Thymus (tissue), 11 donors: ENCODE data around the gene EIF4A2. TPM values are rescaled to one million over a fixed set of nuclear protein-coding genes. Genes with fewer than 3 reads are reported as not detected.

ENCODE experiments used
- DNase-seq, 9 donors: peaks; one replicate each; pipeline ENCODE4 v3.0.0-alpha.2; 2013; ENCODE audit warnings: low spot score in 9 of 9, low read depth in 6 of 9, missing footprints in 1 of 9
- H3K27ac ChIP-seq, 2 donors: one replicate each; pipeline ENCODE4 v1.5.1; 2013; ENCODE audit warnings: control low read depth in 1 of 2, low read depth in 1 of 2, low read length in 1 of 2, mild to moderate bottlenecking in 1 of 2, moderate library complexity in 1 of 2
- H3K27me3 ChIP-seq, 2 donors: one replicate each; pipeline ENCODE4 v1.5.1; 2013; ENCODE audit warnings: low read length in 1 of 2; ENCODE audit not compliant: control insufficient read depth in 2 of 2, insufficient read depth in 1 of 2
- H3K36me3 ChIP-seq, 2 donors: one replicate each; pipeline ENCODE4 v1.5.1; 2013; ENCODE audit warnings: low read length in 1 of 2, mild to moderate bottlenecking in 1 of 2, moderate library complexity in 1 of 2; ENCODE audit not compliant: control insufficient read depth in 2 of 2, insufficient read depth in 2 of 2
- H3K4me1 ChIP-seq, 2 donors: one replicate each; pipeline ENCODE4 v1.5.1; 2013; ENCODE audit warnings: low read length in 2 of 2; ENCODE audit not compliant: control insufficient read depth in 2 of 2, insufficient read depth in 2 of 2
- H3K4me3 ChIP-seq, 2 donors: one replicate each; pipeline ENCODE4 v1.5.1; 2013; ENCODE audit warnings: low read length in 2 of 2, control low read depth in 1 of 2, mild to moderate bottlenecking in 1 of 2
- H3K9me3 ChIP-seq, 2 donors: one replicate each; pipeline ENCODE4 v1.5.1; 2013; ENCODE audit warnings: low read length in 1 of 2, mild to moderate bottlenecking in 1 of 2; ENCODE audit not compliant: control insufficient read depth in 2 of 2, insufficient read depth in 1 of 2
- WGBS: extraction: QIAGEN DNeasy Blood & Tissue Kit; methylation state at CpG from one replicate; pipeline ENCODE4 v1.1.7; 2013; 5-methylcytosine and 5-hydroxymethylcytosine counted together
- polyA plus RNA-seq: library from polyadenylated mRNA; stranded (reverse); fragments of 200-250 nt; gene quantifications from one replicate; pipeline ENCODE4 v1.2.3, GENCODE V29; 2013
- total RNA-seq: library from RNA; stranded (reverse); fragments of 120-200 nt; gene quantifications from one replicate; pipeline ENCODE4 v1.2.4, GENCODE V29; 2013
- donor health status: healthy.

The EIF4A2 gene
- total and polyA plus RNA-seq, 2 donors, result 530 to 595 TPM

GRCh38 chr3:186775999-186776398 lies 7.4 kb upstream of the EIF4A2 start:
- Histone ChIP-seq H3K27ac (no peak overlapping the region), H3K36me3 (no peaks in the 10 kb centered on the region), H3K9me3 (no peaks in the 10 kb centered on the region), H3K27me3 (peaks cover 0 to 2% of the 10 kb centered on the region in 2 donors), H3K4me3 (no peak overlapping the region), H3K4me1 (peaks cover 7 to 16% of the 10 kb centered on the region in 2 donors)
- 91% methylated on average over 8 of the region's 8 CpGs for WGBS
- no peak for DNase-seq

- H3K36me3 ChIP-seq, result peaks cover 0 to 1% of the 10 kb centered on the region in 2 donors
- 97% methylated on average over 5 of the region's 5 CpGs for WGBS
- H3K27ac ChIP-seq, result no peak overlapping the region
- H3K9me3 ChIP-seq, result peaks cover 0 to 3% of the 10 kb centered on the region in 2 donors
- H3K27me3 ChIP-seq, result peaks cover 2 to 4% of the 10 kb centered on the region in 2 donors
- no peak overlapping the region for H3K4me3 ChIP-seq
- H3K4me1 ChIP-seq, result peaks cover 3 to 4% of the 10 kb centered on the region in 2 donors
- no peak for DNase-seq
These were observed 4.2 kb upstream of the EIF4A2 start for GRCh38 chr3:186779204-186779603.

- Histone ChIP-seq H3K4me1 (peaks cover 18 to 20% of the 10 kb centered on the region in 2 donors), H3K36me3 (peaks cover 28 to 35% of the 10 kb centered on the region in 2 donors), H3K27me3 (peaks cover 0 to 4% of the 10 kb centered on the region in 2 donors), H3K27ac (peak overlapping the region; percentile 92 to 99), H3K9me3 (peaks cover 0 to 3% of the 10 kb centered on the region in 2 donors), H3K4me3 (peak overlapping the region; percentile 68 to 95)
- peak in 3 of 9 donors; percentile 51 to 79 (median 55) for DNase-seq
- 8% methylated on average over 21 of the region's 21 CpGs for WGBS
These were observed 777 bp upstream of the EIF4A2 start for GRCh38 chr3:186782542-186783057.

- H3K27me3 ChIP-seq, result peaks cover 0 to 4% of the 10 kb centered on the region in 2 donors
- H3K27ac ChIP-seq, result peak overlapping the region; percentile 92 to 99
- H3K4me1 ChIP-seq, result peaks cover 18 to 20% of the 10 kb centered on the region in 2 donors
- H3K4me3 ChIP-seq, result peak overlapping the region; percentile 68 to 95
- peak; percentile 69 to 93 (median 85) for DNase-seq
- under 1% methylated on average over 56 of the region's 56 CpGs for WGBS
- H3K36me3 ChIP-seq, result peaks cover 41 to 48% of the 10 kb centered on the region in 2 donors
- peaks cover 0 to 3% of the 10 kb centered on the region in 2 donors for H3K9me3 ChIP-seq
These were observed 546 bp downstream of the EIF4A2 start for GRCh38 chr3:186783731-186784515.

GRCh38 chr3:186784820-186785494 lies 1.6 kb downstream of the EIF4A2 start:
- peaks cover 0 to 3% of the 10 kb centered on the region in 2 donors for H3K9me3 ChIP-seq
- peaks cover 18 to 20% of the 10 kb centered on the region in 2 donors for H3K4me1 ChIP-seq
- H3K27ac ChIP-seq, result peak overlapping the region in 1 of 2 donors; percentile 99
- H3K4me3 ChIP-seq, result peak overlapping the region; percentile 68 to 95
- H3K36me3 ChIP-seq, result peaks cover 43 to 59% of the 10 kb centered on the region in 2 donors
- DNase-seq, result no peak
- 28% methylated on average over 7 of the region's 7 CpGs for WGBS
- H3K27me3 ChIP-seq, result peaks cover 0 to 4% of the 10 kb centered on the region in 2 donors

- Histone ChIP-seq H3K27ac (peak overlapping the region in 1 of 2 donors; percentile 99), H3K9me3 (peaks cover 0 to 3% of the 10 kb centered on the region in 2 donors), H3K4me3 (peak overlapping the region; percentile 68 to 95), H3K4me1 (peaks cover 18 to 20% of the 10 kb centered on the region in 2 donors), H3K27me3 (peaks cover 0 to 4% of the 10 kb centered on the region in 2 donors), H3K36me3 (peaks cover 48 to 65% of the 10 kb centered on the region in 2 donors)
- DNase-seq, result no peak
- 49% methylated on average over 7 of the region's 7 CpGs for WGBS
These were observed 2.2 kb downstream of the EIF4A2 start for GRCh38 chr3:186785495-186786018.

GRCh38 chr3:186786922-186787321 lies 3.5 kb downstream of the EIF4A2 start:
- peaks cover 0 to 3% of the 10 kb centered on the region in 2 donors for H3K9me3 ChIP-seq
- peak overlapping the region in 1 of 2 donors; percentile 13 for H3K4me3 ChIP-seq
- peaks cover 0 to 4% of the 10 kb centered on the region in 2 donors for H3K27me3 ChIP-seq
- H3K36me3 ChIP-seq, result peaks cover 50 to 76% of the 10 kb centered on the region in 2 donors
- no peak for DNase-seq
- no peak overlapping the region for H3K27ac ChIP-seq
- 94% methylated on average over 3 of the region's 3 CpGs for WGBS
- peaks cover 18 to 20% of the 10 kb centered on the region in 2 donors for H3K4me1 ChIP-seq

GRCh38 chr3:186787642-186788481 lies 4.5 kb downstream of the EIF4A2 start:
- no peak overlapping the region for H3K4me3 ChIP-seq
- peaks cover 50 to 85% of the 10 kb centered on the region in 2 donors for H3K36me3 ChIP-seq
- H3K9me3 ChIP-seq, result peaks cover 0 to 3% of the 10 kb centered on the region in 2 donors
- H3K27me3 ChIP-seq, result peaks cover 0 to 4% of the 10 kb centered on the region in 2 donors
- no peak overlapping the region for H3K27ac ChIP-seq
- 95% methylated on average over 15 of the region's 15 CpGs for WGBS
- H3K4me1 ChIP-seq, result peaks cover 15 to 16% of the 10 kb centered on the region in 2 donors
- no peak for DNase-seq
